Measurements from ENCODE around the gene RPS6KB2.
"Not testable (repeated sequence)": the region's sequence is repeated elsewhere in the genome, so short reads cannot be mapped to it uniquely, and the experiment has no call there.

RPS6KB2 gene

DNA sequence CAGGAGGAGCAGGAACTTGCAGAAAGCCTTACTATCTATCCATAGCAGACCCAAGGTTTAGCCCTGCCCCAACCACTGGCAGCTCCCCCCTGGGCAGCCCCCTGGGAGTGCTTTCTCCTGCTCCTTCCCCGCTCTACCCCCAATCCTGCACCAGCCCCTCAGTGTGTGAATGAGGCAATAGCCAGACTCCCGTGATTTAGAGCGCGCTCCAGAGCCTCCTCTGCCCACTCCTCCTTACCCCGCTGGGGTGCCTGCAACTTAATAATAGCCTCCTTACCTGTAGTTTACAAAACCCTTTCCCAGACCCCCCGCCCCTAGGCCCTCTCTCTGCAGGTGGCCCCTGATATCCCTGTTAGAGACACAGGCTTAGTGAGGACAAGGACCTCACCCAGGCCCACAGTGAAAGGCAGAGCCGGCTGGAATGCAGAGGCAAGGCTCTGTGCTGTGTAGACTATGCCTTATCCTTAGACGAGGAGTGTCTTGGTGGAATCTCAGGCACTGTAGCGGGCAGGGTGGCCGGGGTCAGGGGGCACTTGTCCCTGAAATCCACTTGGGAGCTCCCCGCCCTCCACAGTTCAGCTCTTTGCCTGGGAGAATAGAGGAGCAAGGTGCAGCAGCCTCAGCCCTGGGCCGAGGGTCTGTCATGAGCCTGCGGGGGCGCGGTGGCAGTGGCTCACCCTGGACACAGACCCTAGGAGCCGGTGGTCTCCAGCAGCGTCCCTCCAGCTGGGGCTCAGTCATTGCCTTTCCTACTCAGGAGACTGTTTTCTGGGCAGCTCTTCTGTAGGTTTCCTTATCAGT lies 17.1 kb upstream of the RPS6KB2 start:
- DNase-seq: no peak

DNA sequence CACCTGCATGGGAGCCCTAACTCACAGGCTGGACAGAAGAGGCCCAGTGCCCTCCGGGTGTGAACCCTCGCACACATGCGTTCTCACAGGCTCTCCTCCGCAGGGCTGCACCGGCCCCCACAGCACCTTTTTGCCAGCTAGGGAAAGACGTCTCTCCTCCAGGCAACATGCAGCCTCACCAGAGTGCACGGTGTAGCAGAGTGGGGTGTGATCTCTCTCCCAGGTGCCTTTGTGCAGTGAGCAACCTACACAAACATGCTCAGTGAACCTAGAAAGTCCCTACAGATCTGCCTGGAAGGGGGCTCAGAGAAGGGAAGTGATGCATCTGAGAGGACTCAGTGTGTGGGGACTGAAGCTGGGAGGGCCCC lies 16.5 kb upstream of the RPS6KB2 start:
- no peak for DNase-seq

DNA sequence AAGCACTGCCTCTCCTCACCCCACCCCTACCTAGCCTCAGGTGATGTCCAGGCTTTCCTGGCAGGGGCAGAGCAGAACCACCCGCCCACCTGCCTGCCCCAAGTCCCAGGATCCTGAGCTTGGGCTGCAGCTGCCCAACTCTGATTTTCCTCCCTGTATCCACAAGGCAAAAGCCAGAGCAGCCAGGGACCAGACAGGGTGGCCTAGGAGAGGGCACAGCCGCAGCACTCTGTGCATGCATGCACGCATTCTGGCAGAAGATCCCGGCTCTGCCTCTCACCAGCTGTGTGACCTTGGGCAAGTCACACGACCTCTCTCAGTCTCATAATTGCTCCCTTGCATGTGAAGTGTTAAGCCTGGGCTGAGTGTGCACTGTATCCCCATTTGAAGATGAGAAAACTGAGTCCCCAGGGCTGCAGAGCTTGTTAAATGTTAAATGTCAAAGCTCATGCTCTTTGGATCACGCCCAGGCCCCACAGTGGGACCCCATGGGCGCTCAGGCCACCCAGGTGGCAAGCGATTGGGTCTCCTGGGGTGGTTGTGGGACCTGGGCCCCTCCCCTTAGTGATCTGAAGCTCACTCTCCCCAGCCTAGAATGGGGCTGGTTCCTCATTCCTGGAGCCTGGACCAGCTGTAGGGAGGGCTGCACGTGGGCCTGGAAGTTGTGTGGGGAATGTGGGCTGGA lies 15.7 kb upstream of the RPS6KB2 start:
- no peak for DNase-seq

DNA sequence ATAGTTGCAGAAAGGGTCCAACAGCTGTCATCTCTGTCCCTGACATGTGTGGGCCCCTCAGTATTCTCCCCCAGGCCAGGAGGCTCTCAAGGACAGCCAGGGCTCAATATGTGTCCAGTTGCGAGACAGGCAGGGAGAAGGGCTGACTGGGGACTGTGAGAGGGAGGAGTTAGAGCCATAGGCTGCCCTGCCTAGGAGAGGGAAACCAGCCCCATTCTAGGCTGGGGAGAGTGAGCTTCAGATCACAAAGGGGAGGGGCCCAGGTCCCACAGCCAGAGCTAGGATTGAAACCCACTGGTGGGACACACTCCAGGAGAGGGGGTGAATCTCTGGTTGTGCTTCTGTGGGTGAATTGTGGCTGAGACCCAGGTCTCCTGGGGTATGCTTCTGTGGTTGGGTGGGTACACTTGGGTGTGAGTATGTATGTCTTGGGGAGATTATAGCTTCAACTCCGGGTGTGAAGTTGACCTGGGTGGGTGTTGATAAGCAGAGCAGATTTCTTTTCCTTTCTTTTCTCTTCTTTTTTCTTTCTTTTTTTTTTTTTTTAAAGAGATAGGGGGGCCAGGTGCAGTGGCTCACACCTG lies 14.9 kb upstream of the RPS6KB2 start:
- no peak for DNase-seq

DNA sequence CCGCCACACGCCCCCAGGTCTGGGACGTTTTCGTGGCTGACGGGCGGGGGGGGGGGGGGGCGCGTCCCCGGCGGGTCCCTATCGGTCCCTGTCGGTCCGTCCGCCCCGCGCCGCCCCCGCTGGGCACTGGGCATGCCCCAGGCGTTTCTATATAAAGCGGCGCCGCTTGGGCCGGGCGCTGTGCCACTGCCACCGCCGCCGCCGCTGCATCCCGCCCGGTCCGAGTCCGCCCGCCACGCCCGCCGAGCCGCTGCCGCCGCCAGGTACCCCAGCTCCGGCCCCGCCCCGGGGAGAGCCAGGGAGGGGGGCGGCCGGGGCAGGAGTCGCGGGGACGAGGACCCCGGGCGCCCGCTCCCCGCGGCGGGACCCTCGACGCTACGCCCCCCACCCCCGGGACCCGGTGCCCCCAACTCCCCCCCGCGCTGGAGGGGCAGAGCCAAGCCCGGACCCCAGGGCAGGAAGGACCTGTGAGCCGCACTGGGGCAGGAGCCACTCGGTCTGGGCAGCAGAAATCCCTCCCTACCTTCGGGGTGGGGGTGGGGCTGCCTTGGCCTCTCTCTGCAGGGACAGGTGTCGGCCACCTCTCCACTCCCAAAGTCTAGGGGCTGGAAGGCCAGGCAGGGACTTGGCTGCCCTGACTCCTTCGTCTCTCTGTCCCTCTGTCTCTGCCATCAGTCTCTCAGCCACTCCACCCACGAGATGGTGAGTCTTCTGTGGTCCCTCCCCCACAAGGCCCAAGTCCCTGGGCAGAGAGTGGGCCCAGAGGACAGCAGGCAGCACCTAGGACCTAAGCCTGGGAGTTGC lies 12.6 kb upstream of the RPS6KB2 start, which contains the start of gene CARNS1:
Gene CARNS1 (plus strand): TSS at position 178 of the 804 bp plus-strand sequence. CDS start 522 bp downstream, at position 700.
- DNase-seq: no peak

DNA sequence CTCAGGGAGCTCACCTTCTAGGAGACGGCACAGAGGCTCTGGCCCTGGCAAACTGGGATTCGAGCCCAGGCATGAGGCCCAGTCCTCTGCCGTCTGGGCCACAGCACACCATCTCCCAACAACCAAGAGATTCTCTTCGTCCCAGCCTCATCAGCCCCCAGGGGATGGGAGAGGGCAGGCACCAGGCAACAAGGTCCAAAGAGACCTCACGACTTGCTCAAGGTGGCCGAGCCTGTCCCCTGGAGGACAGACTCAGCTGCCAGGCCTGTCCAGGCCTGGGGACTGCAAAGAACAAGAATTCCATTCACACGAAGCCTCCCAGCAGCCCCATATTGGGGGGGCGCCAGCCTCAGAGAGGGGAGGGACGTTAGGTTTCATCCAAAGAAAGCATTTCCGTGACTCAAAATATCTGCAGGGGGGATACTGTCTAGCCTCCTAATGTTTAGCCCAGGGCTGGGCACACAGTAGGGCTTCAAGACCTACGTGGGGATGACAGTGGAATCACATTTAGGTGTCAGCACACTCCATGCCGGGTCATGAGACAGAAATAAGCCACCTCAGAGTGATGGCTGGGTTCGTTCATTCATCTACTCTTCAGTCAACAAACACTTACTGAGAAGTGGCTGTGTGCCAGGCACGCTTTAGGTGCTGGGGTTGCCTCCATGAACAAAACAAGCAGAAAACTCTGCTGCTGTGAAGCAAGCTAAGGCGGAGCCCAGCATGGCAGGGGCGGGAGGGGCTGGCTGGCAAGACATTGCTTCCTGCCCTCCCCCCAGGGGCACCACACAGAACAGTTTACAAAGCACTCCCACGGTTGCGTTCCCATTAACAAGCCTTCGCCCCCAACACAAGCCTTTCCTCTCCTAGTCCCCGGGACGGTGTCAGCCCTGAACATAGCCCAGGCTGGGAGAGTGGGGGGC lies 11.6 kb upstream of the RPS6KB2 start:
- peak; percentile 70 to 87 for DNase-seq

DNA sequence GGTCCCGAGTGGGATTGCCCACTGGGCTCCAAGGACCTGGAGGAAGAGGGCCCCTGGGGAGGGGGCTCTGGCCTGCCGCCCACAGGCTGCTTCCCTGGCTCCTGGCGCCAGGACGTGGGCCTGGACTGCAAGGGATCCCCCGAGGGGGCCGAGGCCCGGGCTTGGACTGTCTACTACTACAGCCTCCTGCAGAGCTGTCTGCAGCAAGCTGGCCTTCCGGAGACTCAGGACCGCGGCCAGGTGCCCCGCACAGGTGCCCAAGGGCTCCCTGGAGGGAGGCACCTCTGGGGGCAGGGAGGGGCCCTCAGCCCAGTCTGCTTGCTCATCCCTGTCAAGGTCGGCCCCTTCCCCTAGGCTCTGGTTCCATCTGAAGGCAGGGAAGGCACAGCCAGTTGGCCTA lies 10.9 kb upstream of the RPS6KB2 start:
- no peak for DNase-seq

DNA sequence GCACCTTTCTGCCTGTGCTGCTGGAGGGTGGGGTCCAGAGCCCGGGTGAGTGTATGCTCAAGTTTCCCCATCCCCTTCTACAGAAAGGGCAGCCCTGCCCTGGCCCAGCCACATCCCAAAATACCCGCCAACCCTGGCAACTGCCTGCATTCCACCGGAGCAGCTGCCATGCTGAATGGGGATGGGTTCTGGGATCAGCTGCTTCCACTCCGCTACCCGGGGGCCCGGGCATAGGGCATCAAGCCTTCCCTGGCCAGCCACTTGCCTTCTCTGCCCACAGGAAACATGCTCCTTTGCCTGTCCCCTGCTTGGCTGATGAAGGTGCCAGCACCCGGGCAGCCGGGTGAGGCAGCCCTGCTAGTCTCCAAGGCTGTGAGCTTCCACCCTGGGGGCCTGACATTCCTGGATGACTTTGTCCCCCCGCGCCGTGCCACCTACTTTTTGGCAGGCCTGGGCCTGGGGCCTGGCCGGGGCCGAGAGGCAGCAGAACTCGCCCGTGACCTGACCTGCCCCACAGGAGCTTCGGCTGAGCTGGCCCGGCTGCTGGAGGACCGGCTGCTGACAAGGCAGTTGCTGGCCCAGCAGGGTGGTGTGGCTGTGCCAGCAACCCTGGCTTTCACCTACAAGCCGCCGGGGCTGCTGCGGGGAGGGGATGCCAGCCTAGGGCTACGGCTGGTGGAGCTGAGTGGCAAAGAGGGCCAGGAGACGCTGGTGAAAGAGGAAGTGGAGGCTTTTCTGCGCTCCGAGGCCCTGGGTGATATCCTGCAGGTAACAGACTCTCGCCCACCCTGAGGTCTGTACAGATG lies 9.6 kb upstream of the RPS6KB2 start:
- DNase-seq: peak; percentile 40 to 66

DNA sequence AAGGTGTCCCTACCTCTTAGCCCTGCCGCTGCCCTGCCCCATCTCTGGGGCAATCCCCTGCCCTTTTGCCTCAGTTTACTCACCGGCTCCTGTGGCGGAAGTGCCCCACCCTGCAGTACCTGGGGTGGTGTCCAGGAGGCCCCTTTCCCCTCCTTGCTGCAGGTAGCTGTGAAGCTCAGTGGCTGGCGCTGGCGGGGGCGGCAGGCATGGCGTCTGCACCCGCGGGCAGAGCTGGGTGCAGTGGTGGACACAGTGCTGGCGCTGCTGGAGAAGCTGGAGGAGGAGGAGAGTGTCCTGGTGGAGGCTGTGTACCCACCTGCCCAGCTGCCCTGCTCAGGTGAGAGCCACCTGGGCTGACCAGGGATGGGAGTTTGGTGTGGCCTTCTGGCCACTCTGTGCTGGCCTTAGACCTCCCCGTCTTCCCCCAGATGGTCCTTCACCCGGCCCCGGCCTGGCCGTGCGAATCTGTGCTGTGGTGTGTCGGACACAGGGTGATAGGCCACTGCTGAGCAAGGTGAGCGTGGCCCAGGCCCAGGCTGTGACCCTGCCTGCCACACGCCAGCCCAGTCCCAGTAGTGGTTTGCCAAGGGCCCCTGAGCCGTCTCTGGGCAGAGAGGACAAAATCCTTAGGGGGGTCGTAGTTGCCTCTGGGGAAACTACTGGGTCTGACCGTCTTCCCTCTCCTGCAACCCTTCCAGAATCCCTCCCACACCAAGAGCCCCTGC lies 8.8 kb upstream of the RPS6KB2 start:
- DNase-seq: no peak

DNA sequence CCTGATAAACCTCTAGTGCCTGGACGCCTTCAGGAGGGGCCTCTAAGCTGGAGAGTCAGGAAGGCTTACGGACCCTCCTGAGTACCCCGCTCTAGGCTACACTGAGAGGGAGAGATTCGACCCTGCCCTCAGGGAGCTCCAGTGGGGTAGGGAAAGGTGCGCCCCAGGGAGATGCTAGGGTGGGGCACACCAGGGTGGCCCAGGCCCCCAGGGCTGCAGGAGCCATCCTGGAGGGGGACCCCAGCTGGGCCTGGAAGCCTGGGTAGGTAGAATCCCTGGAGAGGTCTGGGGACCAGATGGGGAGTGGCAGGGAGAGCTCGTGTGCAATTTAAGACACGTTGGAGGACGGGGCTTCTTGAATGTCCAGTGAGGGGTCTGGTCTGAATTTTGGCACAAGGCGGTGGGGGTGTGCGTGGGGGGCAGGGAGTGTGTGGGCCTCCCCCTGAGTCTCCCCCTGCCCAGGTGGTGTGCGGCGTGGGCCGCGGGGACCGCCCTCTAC lies 8.1 kb upstream of the RPS6KB2 start:
- no peak for DNase-seq

DNA sequence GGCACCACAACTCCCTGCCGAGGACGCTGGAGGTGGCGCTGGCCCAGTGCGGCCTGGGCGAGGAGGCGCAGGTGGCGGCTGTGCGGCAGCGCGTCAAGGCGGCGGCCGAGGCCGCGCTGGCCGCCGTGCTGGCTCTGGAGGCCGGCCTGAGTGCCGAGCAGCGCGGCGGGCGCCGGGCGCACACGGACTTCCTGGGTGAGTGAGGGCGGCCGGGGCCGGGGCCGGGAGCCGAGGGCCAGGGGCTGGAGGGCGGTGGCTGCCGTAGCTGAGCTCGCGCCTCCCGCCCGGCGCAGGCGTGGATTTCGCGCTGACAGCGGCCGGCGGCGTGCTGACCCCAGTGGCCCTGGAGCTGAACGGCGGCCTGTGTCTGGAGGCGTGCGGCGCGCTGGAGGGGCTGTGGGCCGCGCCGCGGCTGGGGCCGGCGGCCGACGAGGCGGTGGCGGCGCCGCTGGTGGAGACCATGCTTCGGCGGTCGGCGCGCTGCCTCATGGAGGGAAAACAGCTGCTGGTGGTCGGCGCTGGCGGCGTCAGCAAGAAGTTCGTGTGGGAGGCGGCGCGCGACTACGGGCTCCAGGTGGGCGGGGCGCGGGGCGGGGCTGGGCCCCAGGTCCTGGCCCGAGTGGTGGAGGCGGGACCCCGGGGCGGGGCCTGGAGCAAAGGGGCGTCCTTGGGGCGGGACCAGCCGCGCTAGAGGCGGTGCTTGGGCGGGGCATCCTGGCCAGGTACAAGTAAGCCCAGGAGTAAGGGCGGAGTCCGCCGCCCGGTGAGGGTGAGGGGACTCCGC lies 7.5 kb upstream of the RPS6KB2 start:
- DNase-seq: peak; percentile 83 to 92

DNA sequence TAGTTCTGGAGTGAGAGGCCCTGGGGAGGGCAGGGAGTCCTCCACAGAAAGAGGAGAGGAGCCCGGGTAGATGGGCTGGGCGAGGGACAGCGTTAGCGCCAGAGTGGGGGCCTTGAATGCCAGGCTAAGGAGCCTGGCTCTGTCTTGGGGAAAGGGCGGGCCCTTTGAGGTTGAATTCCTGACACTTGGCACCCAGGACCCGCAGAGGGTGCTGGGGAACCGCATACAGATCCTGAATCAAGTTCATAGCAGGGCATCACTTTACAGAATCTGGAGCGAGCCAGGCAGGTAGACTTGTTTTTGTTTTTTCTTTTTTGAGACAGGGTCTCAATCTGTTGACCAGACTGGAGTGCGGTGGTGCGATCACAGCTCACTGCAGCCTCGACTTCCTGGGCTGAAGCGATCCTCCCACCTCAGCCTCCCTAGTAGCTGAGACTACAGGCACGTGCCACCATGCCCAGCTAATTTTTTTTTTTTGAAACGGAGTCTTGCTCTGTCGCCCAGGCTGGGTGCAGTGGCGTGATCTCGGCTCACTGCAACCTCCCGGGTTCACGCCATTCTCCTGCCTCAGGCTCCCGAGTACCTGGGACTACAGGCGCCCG lies 6.8 kb upstream of the RPS6KB2 start:
- no peak for DNase-seq

DNA sequence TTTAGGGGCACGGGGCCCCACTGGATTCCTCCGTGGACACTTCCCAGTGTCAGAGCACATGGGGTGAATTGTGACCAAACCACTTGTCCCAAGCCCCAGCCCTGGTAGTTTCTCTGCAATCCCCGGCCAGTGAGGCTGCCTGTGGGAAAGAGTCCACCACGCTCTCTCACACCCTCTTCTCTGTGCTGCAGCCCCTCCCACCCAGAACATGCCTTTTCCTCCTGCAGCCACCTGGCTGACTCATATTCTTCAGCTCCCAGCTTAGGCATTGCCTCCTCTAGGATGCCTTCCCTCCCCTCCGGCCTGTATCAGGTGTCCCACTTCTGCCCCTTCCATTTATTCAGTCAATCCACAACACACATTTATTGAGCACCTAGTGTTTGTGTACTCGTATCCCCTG lies 5.4 kb upstream of the RPS6KB2 start:
- DNase-seq: no peak

DNA sequence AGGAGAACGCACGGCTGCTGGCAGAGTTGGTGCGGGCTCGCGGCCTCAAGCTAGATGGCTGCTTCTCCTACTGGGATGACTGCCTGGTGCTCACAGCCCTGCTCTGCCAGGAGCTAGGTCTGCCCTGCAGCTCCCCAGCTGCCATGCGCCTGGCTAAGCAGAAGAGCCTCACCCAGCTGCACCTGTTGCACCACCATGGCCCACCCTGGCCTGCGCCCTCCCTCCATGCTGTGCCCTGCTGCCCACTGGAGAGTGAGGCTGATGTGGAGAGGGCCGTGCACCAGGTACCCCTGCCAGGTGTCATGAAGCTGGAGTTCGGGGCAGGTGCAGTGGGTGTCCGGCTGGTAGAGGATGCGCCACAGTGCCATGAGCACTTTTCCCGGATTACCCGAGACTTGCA lies 4.8 kb upstream of the RPS6KB2 start:
- no peak for DNase-seq

DNA sequence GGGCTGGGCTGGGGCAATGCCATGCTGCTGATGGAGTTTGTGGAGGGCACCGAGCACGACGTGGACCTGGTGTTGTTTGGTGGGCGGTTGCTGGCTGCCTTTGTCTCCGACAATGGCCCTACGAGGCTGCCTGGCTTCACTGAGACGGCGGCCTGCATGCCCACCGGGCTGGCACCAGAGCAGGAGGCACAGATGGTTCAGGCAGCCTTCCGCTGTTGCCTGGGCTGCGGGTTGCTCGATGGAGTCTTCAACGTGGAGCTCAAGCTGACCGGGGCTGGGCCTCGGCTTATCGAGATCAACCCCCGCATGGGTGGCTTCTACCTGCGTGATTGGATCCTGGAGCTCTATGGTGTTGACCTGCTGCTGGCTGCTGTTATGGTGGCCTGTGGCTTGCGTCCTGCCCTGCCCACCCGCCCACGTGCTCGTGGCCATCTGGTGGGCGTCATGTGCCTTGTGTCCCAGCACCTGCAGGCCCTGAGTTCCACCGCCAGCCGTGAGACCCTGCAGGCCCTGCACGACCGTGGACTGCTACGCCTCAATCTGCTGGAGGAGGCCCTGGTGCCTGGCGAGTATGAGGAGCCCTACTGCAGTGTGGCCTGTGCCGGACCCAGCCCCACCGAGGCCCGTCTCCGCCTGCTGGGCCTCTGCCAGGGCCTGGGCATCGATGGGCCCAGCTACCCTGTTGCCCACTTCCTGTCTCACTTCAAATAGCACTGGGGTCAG lies 4.2 kb upstream of the RPS6KB2 start:
- no peak for DNase-seq

DNA sequence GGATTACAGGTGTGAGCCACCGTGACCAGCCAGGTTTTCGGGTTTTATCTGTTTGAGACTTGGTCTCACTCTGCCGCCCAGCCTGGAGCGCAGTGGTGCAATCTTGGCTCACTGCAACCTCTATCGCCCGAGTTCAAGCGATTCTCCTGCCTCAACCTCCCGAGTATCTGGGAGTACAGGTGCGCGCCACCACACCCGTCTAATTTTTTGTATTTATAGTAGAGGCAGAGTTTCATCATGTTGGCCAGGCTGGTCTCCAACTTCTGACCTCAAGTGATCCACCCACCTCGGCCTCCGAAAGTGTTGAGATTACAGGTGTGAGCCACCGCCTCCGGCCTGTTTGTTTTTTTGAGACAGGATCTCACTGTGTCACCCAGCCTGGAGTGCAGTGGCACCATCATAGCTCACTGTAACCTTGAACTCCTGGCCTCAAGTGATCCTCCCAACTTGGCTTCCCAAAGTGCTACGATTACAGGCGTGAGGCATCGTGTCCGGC lies 882 bp upstream of the RPS6KB2 start:
- not testable (repeated sequence) for DNase-seq

DNA sequence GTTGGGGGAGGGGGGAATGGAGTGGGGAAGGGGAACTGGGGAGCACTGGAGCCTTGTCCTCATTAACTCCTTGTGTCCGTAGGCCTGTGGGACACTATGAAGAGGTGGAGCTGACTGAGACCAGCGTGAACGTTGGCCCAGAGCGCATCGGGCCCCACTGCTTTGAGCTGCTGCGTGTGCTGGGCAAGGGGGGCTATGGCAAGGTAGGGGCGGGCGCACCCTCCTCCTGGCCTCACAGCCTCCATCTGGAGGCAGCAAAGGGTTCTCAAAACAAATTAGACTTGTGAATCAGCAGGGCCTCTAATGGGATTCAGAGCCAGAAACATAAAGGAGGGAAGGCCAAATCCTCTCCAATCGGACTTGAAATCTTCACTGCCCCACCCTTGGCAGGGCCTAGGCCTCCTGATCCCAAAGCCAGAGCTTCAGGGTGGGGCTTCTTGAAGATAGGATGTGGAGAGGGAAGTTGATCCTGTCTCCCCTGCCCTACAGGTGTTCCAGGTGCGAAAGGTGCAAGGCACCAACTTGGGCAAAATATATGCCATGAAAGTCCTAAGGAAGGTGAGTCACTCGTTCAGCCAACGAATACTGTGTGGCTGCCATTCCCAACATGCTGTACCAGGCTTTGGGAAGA lies 859 bp downstream of the RPS6KB2 start:
- DNase-seq: no peak

DNA sequence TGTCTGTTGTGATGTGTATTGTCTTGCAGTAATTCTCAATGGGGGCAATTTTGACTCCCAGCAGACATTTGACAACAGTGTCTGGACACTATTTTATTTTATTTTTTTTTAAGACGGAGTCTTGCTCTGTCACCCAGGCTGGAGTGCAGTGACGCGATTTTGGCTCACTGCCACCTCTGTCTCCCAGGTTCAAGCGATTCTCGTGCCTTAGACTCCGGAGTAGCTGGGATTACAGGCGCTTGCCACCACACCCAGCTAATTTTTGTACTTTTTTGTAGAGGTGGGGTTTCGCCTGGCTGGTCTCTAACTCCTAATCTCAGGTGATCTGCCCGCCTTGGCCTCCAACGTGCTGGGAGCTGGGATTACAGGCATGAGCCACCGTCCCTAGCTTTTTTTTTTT lies 1.4 kb downstream of the RPS6KB2 start:
- no peak for DNase-seq
